Lung (tissue), 12 donors: ENCODE results near the gene GABBR1. TPM values are rescaled to one million over a fixed set of nuclear protein-coding genes. Genes with fewer than 3 reads are reported as not detected.

Experiments used
- ATAC-seq: fragments of 200-7000 bp; cut with Tn5 transposase; one replicate; pipeline ENCODE4 v1.9.1; 2020; ENCODE audit warnings: moderate number of reproducible peaks; ENCODE audit not compliant: insufficient read depth, low FRiP score
- DNase-seq, 3 donors: peaks; one replicate each; pipeline ENCODE4 v3.0.0-alpha.2; 2013 to 2017
- H3K27ac ChIP-seq, 2 donors: one replicate each; pipeline ENCODE4 v1.5.1; 2013; ENCODE audit warnings: mild to moderate bottlenecking in 2 of 2, moderate library complexity in 2 of 2, control low read depth in 1 of 2, inconsistent platforms in 1 of 2, low read depth in 1 of 2, low read length in 1 of 2
- H3K27me3 ChIP-seq, 3 donors: one replicate each; pipeline ENCODE4 v1.5.1; 2013; ENCODE audit warnings: low read length in 2 of 3; ENCODE audit not compliant: control insufficient read depth in 3 of 3, insufficient read depth in 3 of 3
- H3K36me3 ChIP-seq, 4 donors: one replicate each; pipeline ENCODE4 v1.5.1; 2013; ENCODE audit warnings: low read length in 4 of 4, mild to moderate bottlenecking in 1 of 4, moderate library complexity in 1 of 4; ENCODE audit not compliant: control insufficient read depth in 4 of 4, insufficient read depth in 4 of 4
- H3K4me1 ChIP-seq, 5 donors: one replicate each; pipeline ENCODE4 v1.5.1; 2013; ENCODE audit warnings: low read length in 5 of 5, mild to moderate bottlenecking in 2 of 5, moderate library complexity in 1 of 5; ENCODE audit not compliant: control insufficient read depth in 5 of 5, insufficient read depth in 5 of 5
- H3K4me3 ChIP-seq: one replicate; pipeline ENCODE4 v1.5.1; 2013; ENCODE audit warnings: mild to moderate bottlenecking, control low read depth, moderate library complexity
- H3K9ac ChIP-seq, 2 donors: one replicate each; pipeline ENCODE4 v1.5.1; 2013; ENCODE audit warnings: low read length in 2 of 2, control low read depth in 1 of 2; ENCODE audit not compliant: insufficient read depth in 1 of 2
- H3K9me3 ChIP-seq, 4 donors: one replicate each; pipeline ENCODE4 v1.5.1; 2013; ENCODE audit warnings: low read length in 3 of 4, mild to moderate bottlenecking in 1 of 4, moderate library complexity in 1 of 4; ENCODE audit not compliant: control insufficient read depth in 4 of 4, insufficient read depth in 3 of 4
- CTCF ChIP-seq: IDR thresholded peaks from 2 replicates; pipeline ENCODE4 v1.5.1; 2012; ENCODE audit warnings: mild to moderate bottlenecking; ENCODE audit errors: control extremely low read depth, extremely low read depth
- WGBS, 2 donors: extraction: QIAGEN DNeasy Blood & Tissue Kit; methylation state at CpG; one replicate each; pipeline ENCODE4 v1.1.7; 2013; 5-methylcytosine and 5-hydroxymethylcytosine counted together
- polyA plus RNA-seq, 2 donors: library from polyadenylated mRNA; stranded (reverse); fragments of 200-250 nt; gene quantifications; one replicate each; pipeline ENCODE4 v1.2.1, GENCODE V29; 2013
- total RNA-seq, 2 donors: library from RNA; depleted of rRNA in 1 of 2; stranded (reverse); fragments of >200 nt in 1 of 2; gene quantifications; one replicate each; pipeline ENCODE4 v1.2.1, GENCODE V29; 2014 to 2021
- donor health status: control.
- donor health status: control.
- donor health status: Bipolar disorder and iron deficiency.
- donor health status: healthy.
- donor health status: DM: yes; HTN: yes; CAD: no.

GABBR1 gene
- total and polyA plus RNA-seq, 4 donors = 12.9 to 35.7 (median 25.0) TPM

- no peak for TF ChIP-seq CTCF
- Histone ChIP-seq H3K27ac (no peak overlapping the region), H3K9ac (no peak overlapping the region), H3K27me3 (no peaks in the 10 kb centered on the region), H3K4me1 (no peaks in the 10 kb centered on the region), H3K4me3 (no peak overlapping the region), H3K36me3 (peaks cover 24 to 60% (median 47%) of the 10 kb centered on the region in 4 donors), H3K9me3 (peaks cover 0 to 2% (median 0%) of the 10 kb centered on the region in 4 donors)
- WGBS, 2 donors = 93 to 98% methylated on average over 4 of the region's 4 CpGs
- no peak for ATAC-seq
- no peak for DNase-seq
These were observed 22.4 kb downstream of the GABBR1 start for GRCh38 chr6:29610540-29610939.

DNA sequence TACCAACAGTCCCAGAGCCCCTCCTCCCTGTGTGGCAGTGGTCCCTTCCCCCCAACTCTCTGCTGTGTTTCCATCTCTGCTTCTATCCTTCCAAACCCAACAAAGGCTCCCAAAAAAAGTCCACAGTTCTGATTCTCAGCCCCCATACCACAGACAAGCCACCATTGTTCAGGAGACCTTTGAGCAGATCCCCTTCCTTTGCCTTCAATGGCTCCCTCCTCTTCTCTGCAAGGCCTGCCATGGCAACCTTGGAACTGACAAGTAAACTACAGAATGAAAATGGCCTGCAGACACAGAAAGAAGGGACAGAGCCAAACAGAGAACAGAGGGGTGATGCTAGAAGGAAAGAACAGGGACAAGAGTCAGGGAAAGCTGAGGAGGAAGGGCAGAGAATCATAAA lies 24.9 kb downstream of the GABBR1 start:
- TF ChIP-seq CTCF = no peak
- ATAC-seq = no peak
- H3K9me3 ChIP-seq = peaks cover 0 to 2% (median 0%) of the 10 kb centered on the region in 4 donors

DNA sequence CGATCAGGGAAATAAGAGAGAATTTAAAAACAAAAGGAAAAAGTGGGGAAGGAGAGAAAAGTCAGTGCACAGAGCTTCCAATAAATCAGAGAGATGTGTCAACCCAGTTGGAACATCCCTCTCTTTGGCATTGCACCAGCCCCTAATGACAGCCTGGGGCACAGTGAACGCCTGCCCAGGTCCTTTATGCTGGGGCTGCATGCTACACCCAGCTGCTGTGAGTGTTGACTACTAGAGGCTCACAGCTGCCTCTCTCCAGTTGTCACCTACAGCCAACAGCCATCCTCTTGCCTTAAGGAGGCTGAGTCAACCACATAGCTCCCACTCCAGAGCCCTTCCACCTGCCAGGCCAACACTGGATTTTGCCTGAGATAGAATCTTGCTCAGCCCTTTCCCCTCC lies 29.1 kb downstream of the GABBR1 start:
- Histone ChIP-seq H3K4me1 (no peaks in the 10 kb centered on the region), H3K36me3 (peaks cover 5 to 49% (median 41%) of the 10 kb centered on the region in 4 donors), H3K4me3 (no peak overlapping the region), H3K9ac (no peak overlapping the region), H3K27ac (no peak overlapping the region), H3K27me3 (no peaks in the 10 kb centered on the region), H3K9me3 (peaks cover 0 to 2% (median 0%) of the 10 kb centered on the region in 4 donors)
- no peak for ATAC-seq
- 89 to 98% methylated on average over 2 of the region's 2 CpGs for WGBS, 2 donors
- no peak for DNase-seq
- no peak for TF ChIP-seq CTCF

More for the DNA sequence above, 24.9 kb downstream of the GABBR1 start:
- peaks cover 17 to 65% (median 51%) of the 10 kb centered on the region in 4 donors for H3K36me3 ChIP-seq
- H3K4me1 ChIP-seq = no peaks in the 10 kb centered on the region
- DNase-seq = no peak
- no peak overlapping the region for H3K27ac ChIP-seq
- H3K27me3 ChIP-seq = no peaks in the 10 kb centered on the region
- H3K9ac ChIP-seq = no peak overlapping the region
- H3K4me3 ChIP-seq = no peak overlapping the region

GRCh38 chr6:29603456-29603855 lies 29.5 kb downstream of the GABBR1 start:
- 93% methylated on average over 11 of the region's 11 CpGs for WGBS, 2 donors
- Histone ChIP-seq H3K9ac (no peak overlapping the region), H3K4me1 (no peaks in the 10 kb centered on the region), H3K27me3 (no peaks in the 10 kb centered on the region), H3K27ac (no peak overlapping the region), H3K4me3 (no peak overlapping the region), H3K9me3 (peaks cover 0 to 2% (median 0%) of the 10 kb centered on the region in 4 donors), H3K36me3 (peaks cover 3 to 45% (median 38%) of the 10 kb centered on the region in 4 donors)
- ATAC-seq = no peak
- TF ChIP-seq CTCF = no peak
- no peak for DNase-seq
